Effector CD4-positive, alpha-beta T cell (primary cell): ENCODE results near the gene SPSB2.

ENCODE experiments used
- DNase-seq: peaks from one replicate; pipeline ENCODE4 v3.0.0-alpha.2; 2020

Gene SPSB2

GRCh38 chr12:6849976-6850560, 23.0 kb downstream of the SPSB2 start:
- no peak for DNase-seq

GRCh38 chr12:6849427-6849826, 23.7 kb downstream of the SPSB2 start:
- DNase-seq: no peak

GRCh38 chr12:6847676-6848075, 25.4 kb downstream of the SPSB2 start:
- no peak for DNase-seq

- DNase-seq: no peak
Observed at GRCh38 chr12:6846316-6846869, 26.7 kb downstream of the SPSB2 start.

- no peak for DNase-seq
Observed at GRCh38 chr12:6845395-6845794, 27.7 kb downstream of the SPSB2 start.

GRCh38 chr12:6843118-6843902, 29.8 kb downstream of the SPSB2 start:
- DNase-seq: no peak

- no peak for DNase-seq
Observed at GRCh38 chr12:6842075-6842474, 31.0 kb downstream of the SPSB2 start.

- no peak for DNase-seq
Observed at GRCh38 chr12:6840761-6841515, 32.2 kb downstream of the SPSB2 start, which contains the start of gene GNB3. GNB3 (plus strand) TSS chr12:6840925; CDS start chr12:6841288, 363 bp downstream.

GRCh38 chr12:6840330-6840729, 32.8 kb downstream of the SPSB2 start:
- no peak for DNase-seq

GRCh38 chr12:6839482-6840201, 33.5 kb downstream of the SPSB2 start:
- no peak for DNase-seq

GRCh38 chr12:6838854-6839253, 34.2 kb downstream of the SPSB2 start:
- DNase-seq: no peak

- DNase-seq: no peak
Observed at GRCh38 chr12:6837370-6838060, 35.6 kb downstream of the SPSB2 start.

- no peak for DNase-seq
Observed at GRCh38 chr12:6836851-6837250, 36.3 kb downstream of the SPSB2 start.

- DNase-seq: no peak
Observed at GRCh38 chr12:6834873-6835272, 38.2 kb downstream of the SPSB2 start.

GRCh38 chr12:6834254-6834653, 38.8 kb downstream of the SPSB2 start:
- no peak for DNase-seq

GRCh38 chr12:6833189-6833890, 39.8 kb downstream of the SPSB2 start:
- no peak for DNase-seq

GRCh38 chr12:6832125-6832524, 41.0 kb downstream of the SPSB2 start:
- DNase-seq: no peak

- DNase-seq: no peak
Observed at GRCh38 chr12:6831450-6831995, 41.6 kb downstream of the SPSB2 start.

- DNase-seq: no peak
Observed at GRCh38 chr12:6830999-6831398, 42.1 kb downstream of the SPSB2 start.

GRCh38 chr12:6830286-6830890, 42.7 kb downstream of the SPSB2 start:
- no peak for DNase-seq
